Right ventricle myocardium inferior (tissue), 1 donor: ENCODE data around the gene CFAP299. TPM values are rescaled to one million over a fixed set of nuclear protein-coding genes. Genes with fewer than 3 reads are reported as not detected.
"Not testable (repeated sequence)": the region's sequence is repeated elsewhere in the genome, so short reads cannot be mapped to it uniquely, and the experiment has no call there.

Experiments used
- ATAC-seq: fragments of 200-7000 bp; cut with Tn5 transposase; one replicate; pipeline ENCODE4 v1.9.1; 2020; ENCODE audit warnings: mild to moderate bottlenecking, moderate library complexity
- DNase-seq: peaks from one replicate; pipeline ENCODE4 v3.0.0; 2021; ENCODE audit errors: missing footprints
- intact Hi-C: fragments of 100-400 bp; cut with DNase I; formaldehyde crosslinking; loops from one replicate; pipeline ENCODE4 v1.11.0; 2022
- total RNA-seq: library from RNA; stranded (reverse); fragmentation: NEBNext Ultra II Directional; extraction: Animal tissue kit (Norgen Biotek cat#: 25700); gene quantifications from one replicate; pipeline ENCODE4 v1.2.1, GENCODE V29; 2021
- donor health status: DM: no; HTN: yes; CAD: no; lungs with severe emphysema.

CFAP299 gene
- total RNA-seq, 1 donor from 2014 or later = 0.38 TPM

DNA sequence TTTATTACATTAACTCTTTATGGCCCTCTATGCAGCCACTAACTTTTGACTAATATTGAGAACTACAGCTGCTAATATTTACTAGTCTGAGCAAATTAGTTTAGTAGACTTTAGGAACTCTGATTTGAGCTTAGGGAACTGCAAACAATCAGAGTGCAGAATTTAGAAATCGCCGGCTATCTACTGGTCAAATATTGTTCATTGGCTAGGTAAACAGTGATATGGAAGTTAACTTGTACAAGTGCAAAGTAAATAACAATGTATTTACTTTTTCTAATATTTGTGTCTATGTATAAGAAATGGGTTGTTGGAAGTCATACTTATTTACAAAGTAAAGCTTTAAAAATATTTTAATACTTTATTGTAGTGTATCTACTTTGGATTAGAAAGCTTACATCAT is 279.6 kb downstream of the CFAP299 start:
- intact Hi-C loops = no loop called here
- ATAC-seq (no peak), DNase-seq (no peak)

- ATAC-seq (no peak), DNase-seq (no peak)
- intact Hi-C loops = no loop called here
Measured at GRCh38 chr4:80619070-80619674, 283.6 kb downstream of the CFAP299 start.

- intact Hi-C loops = no loop called here
- ATAC-seq (no peak), DNase-seq (no peak)
Measured at GRCh38 chr4:80631861-80632260, 296.3 kb downstream of the CFAP299 start.

DNA sequence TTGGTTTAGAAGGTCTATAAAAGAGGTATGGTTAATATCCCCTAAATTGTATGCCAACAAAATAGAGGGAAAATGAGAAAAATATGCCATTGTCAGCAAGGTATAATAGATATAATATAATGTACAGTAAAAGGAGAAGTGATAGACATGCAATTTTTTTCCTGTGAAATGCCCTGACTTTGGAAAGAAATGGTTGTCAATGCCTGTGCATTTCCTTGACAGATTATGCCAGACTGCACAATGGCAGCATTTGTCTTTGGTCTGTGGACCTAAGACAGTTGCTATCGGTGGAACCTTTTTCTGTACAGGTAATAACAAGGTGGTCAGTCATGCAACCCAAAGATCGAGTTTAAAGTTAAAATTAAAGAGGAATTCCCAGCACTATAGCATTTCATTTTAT is 301.7 kb downstream of the CFAP299 start:
- ATAC-seq = no peak
- no peak for DNase-seq
- intact Hi-C loops = no loop called here

- intact Hi-C loops = no loop called here
- DNase-seq (no peak), ATAC-seq (no peak)
Measured at GRCh38 chr4:80646061-80646460, 310.5 kb downstream of the CFAP299 start.

GRCh38 chr4:80655662-80656061 is 320.1 kb downstream of the CFAP299 start:
- intact Hi-C loops = no loop called here
- no peak for ATAC-seq

GRCh38 chr4:80670118-80670517 is 334.6 kb downstream of the CFAP299 start:
- ATAC-seq, intact Hi-C loops, DNase-seq: not testable (repeated sequence)

More at GRCh38 chr4:80655662-80656061, 320.1 kb downstream of the CFAP299 start:
- DNase-seq = no peak

- ATAC-seq (no peak), DNase-seq (no peak)
- intact Hi-C loops = no loop called here
Measured at GRCh38 chr4:80678413-80678812, 342.9 kb downstream of the CFAP299 start.

- intact Hi-C loops = no loop called here
- ATAC-seq (no peak), DNase-seq (no peak)
Measured at GRCh38 chr4:80680934-80681333, 345.4 kb downstream of the CFAP299 start.

GRCh38 chr4:80685214-80685613 is 349.7 kb downstream of the CFAP299 start:
- intact Hi-C loops = no loop called here
- DNase-seq = no peak
- ATAC-seq = no peak

GRCh38 chr4:80687736-80688135 is 352.2 kb downstream of the CFAP299 start:
- DNase-seq, intact Hi-C loops, ATAC-seq: not testable (repeated sequence)

GRCh38 chr4:80694171-80694570 is 358.6 kb downstream of the CFAP299 start:
- no peak for ATAC-seq
- no peak for DNase-seq

GRCh38 chr4:80705311-80705710 is 369.8 kb downstream of the CFAP299 start:
- DNase-seq (no peak), ATAC-seq (no peak)
- intact Hi-C loops = no loop called here

More at GRCh38 chr4:80694171-80694570, 358.6 kb downstream of the CFAP299 start:
- intact Hi-C loops = no loop called here

DNA sequence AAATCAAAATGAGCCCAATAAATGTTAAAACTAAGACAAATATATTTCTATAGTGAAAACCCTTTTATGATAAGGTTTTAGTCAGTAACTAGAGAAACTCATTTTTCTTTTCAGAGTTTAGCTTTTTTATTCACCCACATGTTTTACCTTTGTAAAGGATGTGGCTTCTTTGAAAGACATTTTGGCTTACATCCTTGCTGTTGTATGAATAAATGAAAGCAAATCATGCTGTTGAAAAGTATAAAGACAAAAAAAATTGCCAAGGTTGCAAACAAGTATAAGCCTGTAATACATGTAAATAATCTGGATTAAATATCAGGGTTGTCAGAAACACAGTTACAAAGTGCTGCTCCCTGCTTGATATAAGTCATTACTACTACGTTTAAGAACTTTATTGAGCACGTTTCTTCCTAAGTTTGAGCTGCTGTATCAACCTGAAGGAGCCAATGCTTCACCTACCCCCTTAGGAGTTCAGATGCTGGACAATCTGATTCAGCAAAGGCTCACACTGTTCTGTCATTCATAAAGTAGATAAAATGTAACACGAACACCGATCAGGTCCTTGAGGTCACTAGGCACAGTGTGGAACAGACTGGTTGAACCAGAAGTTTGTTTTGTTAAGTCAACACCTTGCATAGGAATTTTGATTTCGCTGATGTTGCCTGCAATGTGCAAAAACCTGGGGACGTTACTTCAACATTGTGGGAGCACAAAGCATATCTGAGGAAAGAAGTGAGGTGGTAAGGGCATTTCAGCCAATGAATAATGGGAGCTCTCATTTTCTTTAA is 373.7 kb downstream of the CFAP299 start:
- ATAC-seq (no peak), DNase-seq (no peak)
- intact Hi-C loops = no loop called here

- DNase-seq = no peak
- intact Hi-C loops = no loop called here
- no peak for ATAC-seq
Measured at GRCh38 chr4:80710748-80711451, 375.4 kb downstream of the CFAP299 start.

DNA sequence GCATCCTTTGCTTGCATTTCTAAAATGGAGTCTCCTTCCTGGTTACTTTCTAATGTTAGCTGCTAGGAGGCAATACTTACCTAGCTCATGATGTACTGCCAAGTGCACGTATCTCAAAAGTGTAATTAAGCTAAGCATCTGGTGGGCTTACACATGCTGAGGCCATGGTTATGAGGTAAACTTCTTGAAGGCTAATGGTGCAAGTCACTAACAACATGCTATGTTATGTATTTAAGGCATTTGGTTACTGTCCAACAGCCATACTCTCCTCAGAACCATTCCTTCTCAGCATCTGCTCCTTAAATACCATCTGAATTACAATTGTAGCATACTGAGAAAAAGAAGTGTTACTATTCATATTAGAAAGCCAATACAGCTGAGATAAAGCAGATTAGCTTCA is 376.4 kb downstream of the CFAP299 start:
- no peak for DNase-seq
- no peak for ATAC-seq
- intact Hi-C loops = no loop called here

- no peak for ATAC-seq
- intact Hi-C loops = no loop called here
Measured at GRCh38 chr4:80713409-80713808, 377.9 kb downstream of the CFAP299 start.

GRCh38 chr4:80717204-80717603 is 381.7 kb downstream of the CFAP299 start:
- intact Hi-C loops = no loop called here
- ATAC-seq (no peak), DNase-seq (no peak)

More at GRCh38 chr4:80713409-80713808, 377.9 kb downstream of the CFAP299 start:
- no peak for DNase-seq

GRCh38 chr4:80726471-80726870 is 390.9 kb downstream of the CFAP299 start:
- ATAC-seq = no peak
- no peak for DNase-seq
- intact Hi-C loops = no loop called here

DNA sequence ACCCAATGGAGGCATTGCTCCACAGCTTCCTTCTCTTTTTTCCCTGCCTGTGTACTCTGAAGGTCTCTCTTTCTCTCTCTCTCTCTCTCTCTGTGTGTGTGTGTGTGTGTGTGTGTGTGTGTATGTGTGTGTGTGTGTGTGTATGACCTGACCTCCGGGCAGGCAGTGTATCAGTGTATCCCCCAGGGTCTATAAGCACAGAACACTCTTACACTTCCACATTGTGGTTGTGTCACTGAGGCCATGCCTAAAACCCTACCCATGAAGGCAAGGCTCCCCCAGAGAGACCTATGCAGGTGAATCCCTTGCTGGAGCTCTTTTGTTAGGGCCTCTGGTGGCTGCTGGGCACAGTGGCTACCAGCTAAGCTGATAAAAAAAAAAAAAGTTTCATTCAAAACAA is 394.6 kb downstream of the CFAP299 start:
- no peak for ATAC-seq
- DNase-seq = no peak
- intact Hi-C loops = no loop called here
